GM23338 (cell line): ENCODE data around the gene FRAS1. TPM values are rescaled to one million over a fixed set of nuclear protein-coding genes. Genes with fewer than 3 reads are reported as not detected.

Source experiments
- ATAC-seq: fragments of 200-7000 bp; cut with Tn5 transposase; 3 replicates; pipeline ENCODE4 v1.9.1; 2020
- DNase-seq: peaks from one replicate; pipeline ENCODE4 v3.0.0-alpha.2; 2015; ENCODE audit warnings: low spot score
- H2AFZ ChIP-seq: fragments of 200-600 bp; sonication (generic); 2 replicates; pipeline ENCODE4 v1.8.0; 2016; ENCODE audit warnings: antibody characterized with exemption, mild to moderate bottlenecking, moderate library complexity
- H3F3A ChIP-seq: fragments of 200-600 bp; sonication (generic); replicated peaks from 2 replicates; pipeline ENCODE4 v1.8.0; 2017; ENCODE audit warnings: antibody characterized with exemption, mixed run types, low read depth
- H3K27ac ChIP-seq: fragments of 200-600 bp; sonication (generic); 2 replicates; pipeline ENCODE4 v1.6.1; 2016; ENCODE audit warnings: low read depth
- H3K27me3 ChIP-seq: fragments of 200-600 bp; sonication (generic); 2 replicates; pipeline ENCODE4 v1.8.0; 2016; ENCODE audit warnings: mild to moderate bottlenecking, mixed run types, moderate library complexity; ENCODE audit not compliant: insufficient read depth
- H3K36me3 ChIP-seq: fragments of 200-600 bp; sonication (generic); 2 replicates; pipeline ENCODE4 v1.8.0; 2016; ENCODE audit warnings: mild to moderate bottlenecking; ENCODE audit not compliant: insufficient read depth
- H3K4me1 ChIP-seq: fragments of 200-600 bp; sonication (generic); 2 replicates; pipeline ENCODE4 v1.8.0; 2016; ENCODE audit warnings: mild to moderate bottlenecking, moderate library complexity; ENCODE audit not compliant: insufficient read depth
- H3K4me2 ChIP-seq: fragments of 200-600 bp; sonication (generic); 2 replicates; pipeline ENCODE4 v1.7.1; 2017; ENCODE audit warnings: mixed run types
- H3K4me3 ChIP-seq: fragments of 200-600 bp; sonication (generic); 2 replicates; pipeline ENCODE4 v1.6.1; 2016; ENCODE audit warnings: mixed run types
- H3K79me2 ChIP-seq: fragments of 200-600 bp; sonication (generic); replicated peaks from 2 replicates; pipeline ENCODE4 v1.8.0; 2017; ENCODE audit warnings: mild to moderate bottlenecking; ENCODE audit not compliant: insufficient read depth
- H3K9me2 ChIP-seq: fragments of 200-600 bp; sonication (generic); 2 replicates; pipeline ENCODE4 v1.8.0; 2017; ENCODE audit not compliant: insufficient read depth
- H4K20me1 ChIP-seq: fragments of 200-600 bp; sonication (generic); replicated peaks from 2 replicates; pipeline ENCODE4 v1.8.0; 2017; ENCODE audit warnings: mild to moderate bottlenecking; ENCODE audit not compliant: insufficient read depth
- H3K27ac Mint-ChIP-seq: 2 replicates; pipeline ENCODE4 v1.8.0; 2020; ENCODE audit warnings: inconsistent platforms, mild to moderate bottlenecking, moderate library complexity, mixed read lengths
- H3K27me3 Mint-ChIP-seq: 3 replicates; pipeline ENCODE4 v1.8.0; 2022; ENCODE audit warnings: low read depth, mild to moderate bottlenecking, moderate library complexity, mixed read lengths, inconsistent platforms; ENCODE audit not compliant: insufficient read depth, poor library complexity
- H3K36me3 Mint-ChIP-seq: 3 replicates; pipeline ENCODE4 v1.8.0; 2021; ENCODE audit warnings: low read depth, mild to moderate bottlenecking, inconsistent platforms, moderate library complexity, mixed read lengths
- H3K4me1 Mint-ChIP-seq: 3 replicates; pipeline ENCODE4 v1.8.0; 2020; ENCODE audit warnings: mild to moderate bottlenecking, inconsistent platforms, mixed read lengths
- H3K4me3 Mint-ChIP-seq: 3 replicates; pipeline ENCODE4 v1.8.0; 2021; ENCODE audit warnings: moderate library complexity, mild to moderate bottlenecking, inconsistent platforms, mixed read lengths
- H3K9me3 Mint-ChIP-seq: 3 replicates; pipeline ENCODE4 v1.8.0; 2020; ENCODE audit warnings: moderate library complexity, mild to moderate bottlenecking, inconsistent platforms, mixed read lengths
- CREB1 ChIP-seq: fragments of 250-450 bp; sonication (Bioruptor Pico); IDR thresholded peaks from 2 replicates; pipeline ENCODE4 v1.5.0; 2020; ENCODE audit warnings: low read depth, mild to moderate bottlenecking, moderate library complexity
- EZH2 ChIP-seq: fragments of 200-600 bp; sonication (generic); IDR thresholded peaks from one replicate; pipeline ENCODE4 v1.8.0; 2017; ENCODE audit warnings: antibody characterized with exemption, mild to moderate bottlenecking, low read depth; ENCODE audit not compliant: unreplicated experiment
- EZH2phosphoT487 ChIP-seq: fragments of 200-600 bp; sonication (generic); IDR thresholded peaks from one replicate; pipeline ENCODE4 v1.8.1; 2018; ENCODE audit warnings: antibody characterized with exemption; ENCODE audit not compliant: unreplicated experiment
- JUNB ChIP-seq: IDR thresholded peaks from one replicate; pipeline ENCODE4 v1.6.1; 2016; ENCODE audit warnings: antibody characterized with exemption; ENCODE audit not compliant: unreplicated experiment
- NANOG ChIP-seq: IDR thresholded peaks from 2 replicates; pipeline ENCODE4 v1.6.1; 2016; ENCODE audit warnings: antibody characterized with exemption, borderline replicate concordance
- POLR2AphosphoS5 ChIP-seq: IDR thresholded peaks from 2 replicates; pipeline ENCODE4 v1.6.1; 2016; ENCODE audit warnings: antibody characterized with exemption, low read depth
- STAT1 ChIP-seq: IDR thresholded peaks from one replicate; pipeline ENCODE4 v1.6.1; 2016; ENCODE audit warnings: antibody characterized with exemption; ENCODE audit not compliant: unreplicated experiment
- ZNF114 ChIP-seq: fragments of 250-450 bp; sonication (Bioruptor Pico); IDR thresholded peaks from 2 replicates; pipeline ENCODE4 v1.5.0; 2020; ENCODE audit warnings: mild to moderate bottlenecking, moderate library complexity
- ZNF331 ChIP-seq: fragments of 250-450 bp; sonication (Bioruptor Pico); IDR thresholded peaks from 2 replicates; pipeline ENCODE4 v1.5.0; 2020; ENCODE audit warnings: low read depth, mild to moderate bottlenecking, moderate library complexity
- polyA plus RNA-seq: library from polyadenylated mRNA; unstranded; fragments of >200 nt; fragmentation: Nextera tagmentation; extraction: Ambion mirVana; gene quantifications from 2 replicates; pipeline ENCODE4 v1.2.1, GENCODE V29; 2016
- total RNA-seq: library from RNA; depleted of rRNA; stranded (reverse); fragments of >200 nt; shearing (Covaris generic); gene quantifications from 2 replicates; pipeline ENCODE4 v1.2.3, GENCODE V29; 2014
- TF ChIP-seq, protein P1 (sequence below), 2 experiments: fragments of 200-600 bp in 1 of 2; sonication (generic) in 1 of 2; conservative IDR thresholded peaks; 2 replicates each; pipeline versions ENCODE4 v1.5.1 to v1.6.1; 2016 to 2017; ENCODE audit warnings: antibody characterized with exemption in 2 of 2, low read depth in 2 of 2, mild to moderate bottlenecking in 2 of 2, moderate library complexity in 1 of 2
- TF ChIP-seq, protein P2 (sequence below): fragments of 250-450 bp; sonication (Bioruptor Pico); IDR thresholded peaks from 2 replicates; pipeline ENCODE4 v1.5.0; 2020; ENCODE audit warnings: mild to moderate bottlenecking, moderate library complexity
- TF ChIP-seq, protein P3 (sequence below): IDR thresholded peaks from 2 replicates; pipeline ENCODE4 v1.6.1; 2016; ENCODE audit warnings: antibody characterized with exemption

The FRAS1 gene
- total and polyA plus RNA-seq, 2 experiments from 2014 or later = 12.4 to 108 TPM

DNA sequence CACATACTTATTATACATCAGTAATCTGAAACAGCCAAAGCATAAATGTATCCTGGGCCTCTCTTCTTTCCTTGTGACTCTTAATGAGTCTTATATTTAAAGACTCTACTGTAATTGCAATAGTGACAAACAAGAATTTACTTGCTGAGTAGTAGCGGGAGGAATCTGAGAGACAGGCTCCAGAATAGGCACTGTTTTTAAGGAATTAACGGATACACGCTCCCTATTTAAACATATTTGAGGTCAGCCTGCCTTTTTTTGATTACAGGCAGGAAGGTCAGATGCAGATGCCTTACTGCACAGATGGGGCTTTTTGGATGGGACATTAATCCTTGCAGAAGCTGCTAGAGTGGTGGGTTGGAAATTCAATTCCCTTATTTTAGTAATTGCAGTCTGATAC lies 298.2 kb downstream of the FRAS1 start:
- Mint-ChIP-seq H3K36me3 (peaks cover 9% of the 10 kb centered on the region; the same call in 2 of the 3 replicates), H3K9me3 (no peaks in the 10 kb centered on the region), H3K4me1 (peaks cover 33% of the 10 kb centered on the region), H3K27me3 (peaks cover 3% of the 10 kb centered on the region), H3K4me3 (no peak overlapping the region), H3K27ac (no peak overlapping the region)
- H3F3A ChIP-seq = no peaks in the 10 kb centered on the region
- no peak for TF ChIP-seq EZH2phosphoT487
- no peak for TF ChIP-seq POLR2AphosphoS5
- TF ChIP-seq, protein P1, sequence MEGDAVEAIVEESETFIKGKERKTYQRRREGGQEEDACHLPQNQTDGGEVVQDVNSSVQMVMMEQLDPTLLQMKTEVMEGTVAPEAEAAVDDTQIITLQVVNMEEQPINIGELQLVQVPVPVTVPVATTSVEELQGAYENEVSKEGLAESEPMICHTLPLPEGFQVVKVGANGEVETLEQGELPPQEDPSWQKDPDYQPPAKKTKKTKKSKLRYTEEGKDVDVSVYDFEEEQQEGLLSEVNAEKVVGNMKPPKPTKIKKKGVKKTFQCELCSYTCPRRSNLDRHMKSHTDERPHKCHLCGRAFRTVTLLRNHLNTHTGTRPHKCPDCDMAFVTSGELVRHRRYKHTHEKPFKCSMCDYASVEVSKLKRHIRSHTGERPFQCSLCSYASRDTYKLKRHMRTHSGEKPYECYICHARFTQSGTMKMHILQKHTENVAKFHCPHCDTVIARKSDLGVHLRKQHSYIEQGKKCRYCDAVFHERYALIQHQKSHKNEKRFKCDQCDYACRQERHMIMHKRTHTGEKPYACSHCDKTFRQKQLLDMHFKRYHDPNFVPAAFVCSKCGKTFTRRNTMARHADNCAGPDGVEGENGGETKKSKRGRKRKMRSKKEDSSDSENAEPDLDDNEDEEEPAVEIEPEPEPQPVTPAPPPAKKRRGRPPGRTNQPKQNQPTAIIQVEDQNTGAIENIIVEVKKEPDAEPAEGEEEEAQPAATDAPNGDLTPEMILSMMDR (conservative IDR thresholded peaks at IDR 0.05; ENCODE audit: low read depth in 2 of 2) = no peak
- no peak for TF ChIP-seq ZNF114
- no peak for TF ChIP-seq JUNB
- no peak for TF ChIP-seq CREB1
- TF ChIP-seq, protein P2, sequence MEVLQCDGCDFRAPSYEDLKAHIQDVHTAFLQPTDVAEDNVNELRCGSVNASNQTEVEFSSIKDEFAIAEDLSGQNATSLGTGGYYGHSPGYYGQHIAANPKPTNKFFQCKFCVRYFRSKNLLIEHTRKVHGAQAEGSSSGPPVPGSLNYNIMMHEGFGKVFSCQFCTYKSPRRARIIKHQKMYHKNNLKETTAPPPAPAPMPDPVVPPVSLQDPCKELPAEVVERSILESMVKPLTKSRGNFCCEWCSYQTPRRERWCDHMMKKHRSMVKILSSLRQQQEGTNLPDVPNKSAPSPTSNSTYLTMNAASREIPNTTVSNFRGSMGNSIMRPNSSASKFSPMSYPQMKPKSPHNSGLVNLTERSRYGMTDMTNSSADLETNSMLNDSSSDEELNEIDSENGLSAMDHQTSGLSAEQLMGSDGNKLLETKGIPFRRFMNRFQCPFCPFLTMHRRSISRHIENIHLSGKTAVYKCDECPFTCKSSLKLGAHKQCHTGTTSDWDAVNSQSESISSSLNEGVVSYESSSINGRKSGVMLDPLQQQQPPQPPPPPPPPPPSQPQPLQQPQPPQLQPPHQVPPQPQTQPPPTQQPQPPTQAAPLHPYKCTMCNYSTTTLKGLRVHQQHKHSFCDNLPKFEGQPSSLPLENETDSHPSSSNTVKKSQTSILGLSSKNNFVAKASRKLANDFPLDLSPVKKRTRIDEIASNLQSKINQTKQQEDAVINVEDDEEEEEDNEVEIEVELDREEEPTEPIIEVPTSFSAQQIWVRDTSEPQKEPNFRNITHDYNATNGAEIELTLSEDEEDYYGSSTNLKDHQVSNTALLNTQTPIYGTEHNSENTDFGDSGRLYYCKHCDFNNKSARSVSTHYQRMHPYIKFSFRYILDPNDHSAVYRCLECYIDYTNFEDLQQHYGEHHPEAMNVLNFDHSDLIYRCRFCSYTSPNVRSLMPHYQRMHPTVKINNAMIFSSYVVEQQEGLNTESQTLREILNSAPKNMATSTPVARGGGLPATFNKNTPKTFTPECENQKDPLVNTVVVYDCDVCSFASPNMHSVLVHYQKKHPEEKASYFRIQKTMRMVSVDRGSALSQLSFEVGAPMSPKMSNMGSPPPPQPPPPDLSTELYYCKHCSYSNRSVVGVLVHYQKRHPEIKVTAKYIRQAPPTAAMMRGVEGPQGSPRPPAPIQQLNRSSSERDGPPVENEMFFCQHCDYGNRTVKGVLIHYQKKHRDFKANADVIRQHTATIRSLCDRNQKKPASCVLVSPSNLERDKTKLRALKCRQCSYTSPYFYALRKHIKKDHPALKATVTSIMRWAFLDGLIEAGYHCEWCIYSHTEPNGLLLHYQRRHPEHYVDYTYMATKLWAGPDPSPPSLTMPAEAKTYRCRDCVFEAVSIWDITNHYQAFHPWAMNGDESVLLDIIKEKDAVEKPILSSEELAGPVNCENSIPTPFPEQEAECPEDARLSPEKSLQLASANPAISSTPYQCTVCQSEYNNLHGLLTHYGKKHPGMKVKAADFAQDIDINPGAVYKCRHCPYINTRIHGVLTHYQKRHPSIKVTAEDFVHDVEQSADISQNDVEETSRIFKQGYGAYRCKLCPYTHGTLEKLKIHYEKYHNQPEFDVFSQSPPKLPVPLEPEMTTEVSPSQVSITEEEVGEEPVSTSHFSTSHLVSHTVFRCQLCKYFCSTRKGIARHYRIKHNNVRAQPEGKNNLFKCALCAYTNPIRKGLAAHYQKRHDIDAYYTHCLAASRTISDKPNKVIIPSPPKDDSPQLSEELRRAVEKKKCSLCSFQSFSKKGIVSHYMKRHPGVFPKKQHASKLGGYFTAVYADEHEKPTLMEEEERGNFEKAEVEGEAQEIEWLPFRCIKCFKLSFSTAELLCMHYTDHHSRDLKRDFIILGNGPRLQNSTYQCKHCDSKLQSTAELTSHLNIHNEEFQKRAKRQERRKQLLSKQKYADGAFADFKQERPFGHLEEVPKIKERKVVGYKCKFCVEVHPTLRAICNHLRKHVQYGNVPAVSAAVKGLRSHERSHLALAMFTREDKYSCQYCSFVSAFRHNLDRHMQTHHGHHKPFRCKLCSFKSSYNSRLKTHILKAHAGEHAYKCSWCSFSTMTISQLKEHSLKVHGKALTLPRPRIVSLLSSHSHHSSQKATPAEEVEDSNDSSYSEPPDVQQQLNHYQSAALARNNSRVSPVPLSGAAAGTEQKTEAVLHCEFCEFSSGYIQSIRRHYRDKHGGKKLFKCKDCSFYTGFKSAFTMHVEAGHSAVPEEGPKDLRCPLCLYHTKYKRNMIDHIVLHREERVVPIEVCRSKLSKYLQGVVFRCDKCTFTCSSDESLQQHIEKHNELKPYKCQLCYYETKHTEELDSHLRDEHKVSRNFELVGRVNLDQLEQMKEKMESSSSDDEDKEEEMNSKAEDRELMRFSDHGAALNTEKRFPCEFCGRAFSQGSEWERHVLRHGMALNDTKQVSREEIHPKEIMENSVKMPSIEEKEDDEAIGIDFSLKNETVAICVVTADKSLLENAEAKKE = no peak
- TF ChIP-seq NANOG = no peak
- no peak for TF ChIP-seq STAT1
- TF ChIP-seq, protein P3, sequence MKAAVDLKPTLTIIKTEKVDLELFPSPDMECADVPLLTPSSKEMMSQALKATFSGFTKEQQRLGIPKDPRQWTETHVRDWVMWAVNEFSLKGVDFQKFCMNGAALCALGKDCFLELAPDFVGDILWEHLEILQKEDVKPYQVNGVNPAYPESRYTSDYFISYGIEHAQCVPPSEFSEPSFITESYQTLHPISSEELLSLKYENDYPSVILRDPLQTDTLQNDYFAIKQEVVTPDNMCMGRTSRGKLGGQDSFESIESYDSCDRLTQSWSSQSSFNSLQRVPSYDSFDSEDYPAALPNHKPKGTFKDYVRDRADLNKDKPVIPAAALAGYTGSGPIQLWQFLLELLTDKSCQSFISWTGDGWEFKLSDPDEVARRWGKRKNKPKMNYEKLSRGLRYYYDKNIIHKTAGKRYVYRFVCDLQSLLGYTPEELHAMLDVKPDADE = no peak
- TF ChIP-seq ZNF331 = no peak
- TF ChIP-seq EZH2 = no peak
- H3K4me3 ChIP-seq = no peak overlapping the region
- no peaks in the 10 kb centered on the region for H3K36me3 ChIP-seq
- H3K27me3 ChIP-seq = no peaks in the 10 kb centered on the region
- H3K27ac ChIP-seq = no peak overlapping the region
- peaks cover 25% of the 10 kb centered on the region for H3K4me1 ChIP-seq
- H3K9me2 ChIP-seq = peaks cover 8% of the 10 kb centered on the region
- no peak overlapping the region for H2AFZ ChIP-seq
- H4K20me1 ChIP-seq = no peaks in the 10 kb centered on the region
- no peak overlapping the region for H3K4me2 ChIP-seq
- no peak for ATAC-seq
- DNase-seq = no peak
- no peaks in the 10 kb centered on the region for H3K79me2 ChIP-seq
